Glutamatergic neuron (in vitro differentiated cells): ENCODE measurements around the gene SHBG. TPM values are rescaled to one million over a fixed set of nuclear protein-coding genes. Genes with fewer than 3 reads are reported as not detected.
"Not testable (repeated sequence)": the region's sequence is repeated elsewhere in the genome, so short reads cannot be mapped to it uniquely, and the experiment has no call there.

Experiments used
- DNase-seq: peaks from one replicate; pipeline ENCODE4 v3.0.0; 2022
- H3K27ac Mint-ChIP-seq: one replicate; pipeline ENCODE4 v1.8.0; 2020; ENCODE audit warnings: mild to moderate bottlenecking, mixed read lengths, inconsistent platforms; ENCODE audit not compliant: unreplicated experiment
- H3K27me3 Mint-ChIP-seq: one replicate; pipeline ENCODE4 v1.8.0; 2020; ENCODE audit warnings: mild to moderate bottlenecking, moderate library complexity, mixed read lengths, inconsistent platforms; ENCODE audit not compliant: unreplicated experiment
- H3K36me3 Mint-ChIP-seq: one replicate; pipeline ENCODE4 v1.8.0; 2020; ENCODE audit warnings: mild to moderate bottlenecking, mixed read lengths, inconsistent platforms; ENCODE audit not compliant: unreplicated experiment
- H3K4me1 Mint-ChIP-seq: one replicate; pipeline ENCODE4 v1.8.0; 2020; ENCODE audit warnings: mild to moderate bottlenecking, low read depth, mixed read lengths, inconsistent platforms; ENCODE audit not compliant: unreplicated experiment
- H3K4me3 Mint-ChIP-seq: one replicate; pipeline ENCODE4 v1.8.0; 2020; ENCODE audit warnings: mild to moderate bottlenecking, mixed read lengths, inconsistent platforms; ENCODE audit not compliant: unreplicated experiment
- H3K9me3 Mint-ChIP-seq: one replicate; pipeline ENCODE4 v1.8.0; 2020; ENCODE audit warnings: mild to moderate bottlenecking, moderate library complexity, mixed read lengths, inconsistent platforms; ENCODE audit not compliant: unreplicated experiment
- CTCF ChIP-seq: fragments of 200-600 bp; sonication (generic); IDR thresholded peaks from one replicate; pipeline ENCODE4 v1.5.0; 2021; ENCODE audit not compliant: partially characterized antibody, unreplicated experiment
- total RNA-seq: library from RNA; stranded (reverse); fragmentation: NEBNext Ultra II Directional; extraction: Animal tissue kit (Norgen Biotek cat#: 25700); gene quantifications from one replicate; pipeline ENCODE4 v1.2.1, GENCODE V29; 2021; ENCODE audit not compliant: unreplicated experiment

Gene SHBG
- total RNA-seq, 1 donor from 2014 or later, result not detected

- H3K36me3 Mint-ChIP-seq, result no peaks in the 10 kb centered on the region
- H3K4me1 Mint-ChIP-seq, result peaks cover 15% of the 10 kb centered on the region
- H3K27me3 Mint-ChIP-seq, result peaks cover 11% of the 10 kb centered on the region
- peak within 1 kb of the TSS; percentile 92 for H3K4me3 Mint-ChIP-seq
- peak; percentile 76 for TF ChIP-seq CTCF
- H3K9me3 Mint-ChIP-seq, result peaks cover 8% of the 10 kb centered on the region
- H3K27ac Mint-ChIP-seq, result peak within 1 kb of the TSS; percentile 90
- peak; percentile 100 for DNase-seq
Measured at GRCh38 chr17:7614425-7615264, 15.3 kb upstream of the SHBG start, which contains the start of gene FXR2. Gene FXR2 (minus strand): TSS chr17:7614897. CDS start chr17:7614532, 365 bp downstream.

GRCh38 chr17:7615265-7615747, 14.6 kb upstream of the SHBG start:
- Mint-ChIP-seq H3K27ac (peak overlapping the region; percentile 80), H3K4me3 (peak overlapping the region; percentile 89), H3K27me3 (peaks cover 11% of the 10 kb centered on the region), H3K4me1 (peaks cover 15% of the 10 kb centered on the region), H3K36me3 (no peaks in the 10 kb centered on the region), H3K9me3 (peaks cover 8% of the 10 kb centered on the region)
- TF ChIP-seq CTCF, result no peak
- DNase-seq, result no peak

GRCh38 chr17:7618608-7619007, 11.3 kb upstream of the SHBG start:
- peaks cover 2% of the 10 kb centered on the region for H3K4me1 Mint-ChIP-seq
- peaks cover 2% of the 10 kb centered on the region for H3K9me3 Mint-ChIP-seq
- H3K27me3 Mint-ChIP-seq, result peaks cover 8% of the 10 kb centered on the region
- no peak for DNase-seq
- H3K36me3 Mint-ChIP-seq, result no peaks in the 10 kb centered on the region
- H3K27ac Mint-ChIP-seq, result no peak overlapping the region
- TF ChIP-seq CTCF, result no peak
- no peak overlapping the region for H3K4me3 Mint-ChIP-seq

DNA sequence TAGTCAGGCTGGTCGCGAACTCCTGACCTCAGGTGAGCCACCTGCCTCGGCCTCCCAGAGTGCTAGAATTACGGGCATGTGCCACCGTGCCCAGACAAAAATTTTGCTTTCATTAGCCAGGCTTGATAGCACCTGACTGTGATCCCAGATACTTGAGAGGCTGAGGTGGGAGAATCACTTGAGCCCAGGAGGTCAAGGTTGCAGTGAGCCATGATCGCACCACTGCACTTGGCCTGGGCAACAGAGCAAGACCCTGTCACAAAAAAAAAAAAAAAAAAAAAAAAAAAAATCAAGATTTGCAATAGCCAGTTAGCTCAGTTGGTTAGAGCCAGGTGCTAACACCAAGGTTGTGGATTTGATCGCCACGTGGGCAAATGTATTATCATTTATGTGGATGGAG, 9.1 kb upstream of the SHBG start:
- Mint-ChIP-seq H3K4me3 (no peak overlapping the region), H3K27me3 (no peaks in the 10 kb centered on the region), H3K36me3 (no peaks in the 10 kb centered on the region), H3K9me3 (no peaks in the 10 kb centered on the region), H3K4me1 (no peaks in the 10 kb centered on the region), H3K27ac (no peak overlapping the region)
- no peak for DNase-seq
- TF ChIP-seq CTCF, result no peak

DNA sequence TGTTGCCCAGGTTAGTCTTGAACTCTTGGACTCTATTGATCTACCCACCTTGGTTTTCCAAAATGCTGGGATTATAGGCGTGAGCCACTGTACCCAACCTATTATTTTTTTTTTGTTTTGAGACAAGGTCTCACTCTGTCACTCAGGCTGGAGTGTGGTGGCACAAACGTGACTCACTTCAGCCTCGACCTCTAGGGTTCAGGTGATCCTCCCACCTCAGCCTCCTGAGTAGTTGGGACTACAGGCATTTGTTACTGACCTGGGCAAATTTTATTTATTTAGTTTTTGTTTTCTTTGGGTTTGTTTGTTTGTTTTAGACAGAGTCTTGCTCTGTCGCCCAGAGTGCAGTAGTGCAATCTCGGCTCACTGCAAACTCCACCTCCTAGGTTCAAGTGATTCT, 6.3 kb upstream of the SHBG start:
- H3K27me3 Mint-ChIP-seq, result no peaks in the 10 kb centered on the region
- no peak overlapping the region for H3K27ac Mint-ChIP-seq
- H3K9me3 Mint-ChIP-seq, result no peaks in the 10 kb centered on the region
- H3K4me3 Mint-ChIP-seq, result no peak overlapping the region
- TF ChIP-seq CTCF, result no peak
- no peaks in the 10 kb centered on the region for H3K36me3 Mint-ChIP-seq
- peaks cover 4% of the 10 kb centered on the region for H3K4me1 Mint-ChIP-seq
- no peak for DNase-seq

GRCh38 chr17:7625749-7626148, 4.2 kb upstream of the SHBG start:
- not testable (repeated sequence) for H3K27ac Mint-ChIP-seq, H3K36me3 Mint-ChIP-seq, H3K4me1 Mint-ChIP-seq, H3K27me3 Mint-ChIP-seq, DNase-seq, H3K9me3 Mint-ChIP-seq
- peak overlapping the region; percentile 59 for H3K4me3 Mint-ChIP-seq
